GM12892 (cell line): ENCODE results near the gene ZC3H12A.
"Not testable (repeated sequence)": the region's sequence is repeated elsewhere in the genome, so short reads cannot be mapped to it uniquely, and the experiment has no call there.

ENCODE experiments used
- POLR2A ChIP-seq: IDR thresholded peaks from 2 replicates; pipeline ENCODE4 v1.6.1; 2011; ENCODE audit warnings: low read depth, low read length, control low read depth
- POLR2AphosphoS5 ChIP-seq: IDR thresholded peaks from 2 replicates; pipeline ENCODE4 v1.6.1; 2011; ENCODE audit warnings: low read depth, low read length, control low read depth

DNA sequence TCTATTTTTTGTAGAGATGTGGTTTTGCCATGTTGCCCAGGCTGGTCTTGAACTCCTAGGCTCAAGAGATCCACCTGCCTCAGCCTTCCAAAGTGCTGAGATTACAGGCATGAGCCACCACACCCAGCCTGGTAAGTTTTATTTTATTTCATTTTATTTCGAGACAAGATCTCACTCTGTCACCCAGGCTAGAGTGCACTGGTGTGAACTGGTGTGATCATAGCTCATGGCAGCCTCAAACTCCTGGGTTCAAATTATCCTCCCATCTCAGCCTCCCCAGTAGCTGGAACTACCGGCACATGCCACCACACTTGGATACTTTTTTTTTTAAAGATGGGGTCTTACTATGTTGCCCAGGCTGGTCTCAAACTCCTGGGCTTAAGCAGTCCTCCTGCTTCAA lies 28.4 kb downstream of the ZC3H12A start:
- not testable (repeated sequence) for TF ChIP-seq POLR2A, POLR2AphosphoS5
